H9 (cell line): ENCODE measurements around the gene SH3BP2. TPM values are rescaled to one million over a fixed set of nuclear protein-coding genes. Genes with fewer than 3 reads are reported as not detected.

Experiments used
- DNase-seq: peaks from one replicate; pipeline ENCODE4 v3.0.0-alpha.2; 2017
- H2AFZ ChIP-seq: one replicate; pipeline ENCODE4 v1.6.1; 2013; ENCODE audit warnings: mild to moderate bottlenecking, low read length, control low read depth, moderate library complexity
- H2AK5ac ChIP-seq: 2 replicates; pipeline ENCODE4 v1.6.1; 2013; ENCODE audit warnings: low read length, control low read depth, mixed read lengths; ENCODE audit not compliant: insufficient read length
- H2BK120ac ChIP-seq: one replicate; pipeline ENCODE4 v1.6.1; 2013; ENCODE audit warnings: low read depth, mild to moderate bottlenecking, low read length, control low read depth, inconsistent platforms; ENCODE audit not compliant: poor library complexity, severe bottlenecking
- H2BK12ac ChIP-seq: 2 replicates; pipeline ENCODE4 v1.6.1; 2013; ENCODE audit warnings: low read length, control low read depth, mixed read lengths, low read depth; ENCODE audit not compliant: insufficient read length
- H2BK15ac ChIP-seq: 2 replicates; pipeline ENCODE4 v1.6.1; 2013; ENCODE audit warnings: low read depth, low read length, control low read depth
- H2BK20ac ChIP-seq: one replicate; pipeline ENCODE4 v1.6.1; 2013; ENCODE audit warnings: low read depth, mild to moderate bottlenecking, low read length, control low read depth, inconsistent platforms; ENCODE audit not compliant: poor library complexity, severe bottlenecking
- H2BK5ac ChIP-seq: 2 replicates; pipeline ENCODE4 v1.6.1; 2013; ENCODE audit warnings: low read length, control low read depth, mixed read lengths; ENCODE audit not compliant: insufficient read length
- H3K14ac ChIP-seq: 2 replicates; pipeline ENCODE4 v1.6.1; 2013; ENCODE audit warnings: low read length, control low read depth; ENCODE audit not compliant: insufficient read depth
- H3K18ac ChIP-seq: 2 replicates; pipeline ENCODE4 v1.6.1; 2013; ENCODE audit warnings: low read depth, mild to moderate bottlenecking, mixed read lengths, low read length, control low read depth; ENCODE audit not compliant: insufficient read length
- H3K23ac ChIP-seq: 2 replicates; pipeline ENCODE4 v1.6.1; 2013; ENCODE audit warnings: low read length, control low read depth, mixed read lengths, low read depth; ENCODE audit not compliant: insufficient read length
- H3K23me2 ChIP-seq: 2 replicates; pipeline ENCODE4 v1.6.1; 2013; ENCODE audit warnings: low read depth, mild to moderate bottlenecking, mixed read lengths, low read length, control low read depth; ENCODE audit not compliant: insufficient read length, poor library complexity, severe bottlenecking
- H3K27ac ChIP-seq: 2 replicates; pipeline ENCODE4 v1.5.1; 2013; ENCODE audit warnings: low read length, control low read depth, mixed read lengths, low read depth; ENCODE audit not compliant: insufficient read length
- H3K27me3 ChIP-seq: 2 replicates; pipeline ENCODE4 v1.6.1; 2013; ENCODE audit warnings: low read length, control low read depth, inconsistent platforms; ENCODE audit not compliant: insufficient read depth
- H3K4ac ChIP-seq: 2 replicates; pipeline ENCODE4 v1.6.1; 2013; ENCODE audit warnings: low read depth, mild to moderate bottlenecking, control low read depth, inconsistent platforms, low read length, moderate library complexity
- H3K4me1 ChIP-seq: 2 replicates; pipeline ENCODE4 v1.6.1; 2013; ENCODE audit warnings: low read length, control low read depth, inconsistent platforms; ENCODE audit not compliant: insufficient read depth
- H3K4me2 ChIP-seq: 2 replicates; pipeline ENCODE4 v1.6.1; 2013; ENCODE audit warnings: low read length, control low read depth, mixed read lengths; ENCODE audit not compliant: insufficient read length, insufficient read depth
- H3K56ac ChIP-seq: 2 replicates; pipeline ENCODE4 v1.6.1; 2013; ENCODE audit warnings: low read depth, mild to moderate bottlenecking, mixed read lengths, low read length, control low read depth; ENCODE audit not compliant: insufficient read length
- H3K79me1 ChIP-seq: 2 replicates; pipeline ENCODE4 v1.6.1; 2013; ENCODE audit warnings: low read depth, mild to moderate bottlenecking, moderate library complexity, low read length, control low read depth, inconsistent platforms; ENCODE audit not compliant: insufficient read depth, poor library complexity, severe bottlenecking
- H3K79me2 ChIP-seq: 2 replicates; pipeline ENCODE4 v1.6.1; 2013; ENCODE audit warnings: low read length, control low read depth, inconsistent platforms; ENCODE audit not compliant: insufficient read depth
- H3K9ac ChIP-seq: 2 replicates; pipeline ENCODE4 v1.6.1; 2013; ENCODE audit warnings: low read length, control low read depth, mixed read lengths; ENCODE audit not compliant: insufficient read length; ENCODE audit errors: extremely low read depth
- H3K9me3 ChIP-seq: one replicate; pipeline ENCODE4 v1.6.1; 2013; ENCODE audit warnings: low read depth, low read length, inconsistent platforms; ENCODE audit not compliant: control insufficient read depth
- H3T11ph ChIP-seq: one replicate; pipeline ENCODE4 v1.6.1; 2013; ENCODE audit warnings: mild to moderate bottlenecking, low read length, control low read depth, inconsistent platforms
- H4K20me1 ChIP-seq: one replicate; pipeline ENCODE4 v1.6.1; 2013; ENCODE audit not compliant: control insufficient read depth, insufficient read length, insufficient read depth
- H4K5ac ChIP-seq: 2 replicates; pipeline ENCODE4 v1.6.1; 2013; ENCODE audit warnings: low read depth, mild to moderate bottlenecking, mixed read lengths, low read length, control low read depth; ENCODE audit not compliant: insufficient read length
- H4K8ac ChIP-seq: replicated peaks from 2 replicates; pipeline ENCODE4 v1.6.1; 2013; ENCODE audit warnings: low read length, control low read depth, mixed read lengths, low read depth; ENCODE audit not compliant: insufficient read length
- H4K91ac ChIP-seq: 2 replicates; pipeline ENCODE4 v1.6.1; 2013; ENCODE audit warnings: low read depth, mild to moderate bottlenecking, moderate library complexity, mixed read lengths, low read length, control low read depth; ENCODE audit not compliant: insufficient read length
- H3K27ac Mint-ChIP-seq, 3 experiments: 2 replicates in 2 of 3; 3 replicates in 1 of 3; pipeline ENCODE4 v1.8.0; 2020 to 2021; ENCODE audit warnings: mixed read lengths in 3 of 3, mild to moderate bottlenecking in 1 of 3, moderate library complexity in 1 of 3
- H3K27me3 Mint-ChIP-seq: 2 replicates; pipeline ENCODE4 v1.8.0; 2021; ENCODE audit warnings: low read depth, mild to moderate bottlenecking, moderate library complexity, mixed read lengths
- H3K36me3 Mint-ChIP-seq, 3 experiments: 2 replicates in 2 of 3; 3 replicates in 1 of 3; pipeline ENCODE4 v1.8.0; 2020 to 2021; ENCODE audit warnings: low read depth in 3 of 3, mixed read lengths in 3 of 3; ENCODE audit not compliant: insufficient read depth in 1 of 3
- H3K4me1 Mint-ChIP-seq, 2 experiments: 2 replicates each; pipeline ENCODE4 v1.8.0; 2020; ENCODE audit warnings: mixed read lengths in 2 of 2
- H3K4me3 Mint-ChIP-seq, 2 experiments: 2 replicates in 1 of 2; 3 replicates in 1 of 2; pipeline ENCODE4 v1.8.0; 2020 to 2021; ENCODE audit warnings: mild to moderate bottlenecking in 2 of 2, mixed read lengths in 2 of 2, moderate library complexity in 1 of 2
- H3K9me3 Mint-ChIP-seq, 2 experiments: 2 replicates in 1 of 2; 3 replicates in 1 of 2; pipeline ENCODE4 v1.8.0; 2020; ENCODE audit warnings: mild to moderate bottlenecking in 2 of 2, mixed read lengths in 2 of 2, moderate library complexity in 1 of 2
- CTCF ChIP-seq: fragments of 200-600 bp; sonication (generic); conservative IDR thresholded peaks from 3 replicates; pipeline ENCODE4 v1.8.0; 2021; ENCODE audit warnings: antibody characterized with exemption, mild to moderate bottlenecking
- WGBS: extraction: QIAGEN DNeasy Blood & Tissue Kit; methylation state at CpG from one replicate; pipeline ENCODE4 v1.1.7; 2013; ENCODE audit warnings: missing lambda C conversion rate, low lambda C conversion rate, mixed read lengths; ENCODE audit not compliant: insufficient read length; ENCODE audit errors: extremely low coverage; 5-methylcytosine and 5-hydroxymethylcytosine counted together
- total RNA-seq: library from RNA; stranded (reverse); gene quantifications from 2 replicates; pipeline ENCODE4 v1.2.1, GENCODE V29; 2021

Gene SH3BP2
- total RNA-seq, 1 experiment from 2014 or later, result 37.6 TPM

- no CpG with 5 or more reads among the region's 36 CpGs for WGBS
- no peak overlapping the region for H2AK5ac ChIP-seq
- no peak overlapping the region for H3K27ac ChIP-seq
These were observed 38.9 kb downstream of the SH3BP2 start for GRCh38 chr4:2831611-2832308.

More at GRCh38 chr4:2831611-2832308, 38.9 kb downstream of the SH3BP2 start:
- no peaks in the 10 kb centered on the region for H3K79me1 ChIP-seq
- no peak for TF ChIP-seq CTCF
- no peak overlapping the region for H4K5ac ChIP-seq
- H3K56ac ChIP-seq, result no peak overlapping the region
- H2AFZ ChIP-seq, result no peak overlapping the region
- H3T11ph ChIP-seq, result no peak overlapping the region
- no peak overlapping the region for H2BK15ac ChIP-seq
- H4K91ac ChIP-seq, result no peak overlapping the region
- no peaks in the 10 kb centered on the region for H3K27me3 ChIP-seq
- H3K18ac ChIP-seq, result no peak overlapping the region
- no peak overlapping the region for H3K4ac ChIP-seq
- H3K4me1 Mint-ChIP-seq, result peaks cover 0 to 4% of the 10 kb centered on the region in 2 experiments; a peak in 2 of 4 replicates
- H3K79me2 ChIP-seq, result no peaks in the 10 kb centered on the region
- H2BK12ac ChIP-seq, result no peak overlapping the region
- no peaks in the 10 kb centered on the region for H3K4me1 ChIP-seq
- H4K20me1 ChIP-seq, result peaks cover 4% of the 10 kb centered on the region
- peaks cover 9 to 54% (median 48%) of the 10 kb centered on the region in 3 experiments; a peak in 6 of 7 replicates for H3K36me3 Mint-ChIP-seq
- H3K4me2 ChIP-seq, result no peak overlapping the region
- H4K8ac ChIP-seq, result no peak overlapping the region
- DNase-seq, result no peak
- no peaks in the 10 kb centered on the region for H3K9me3 Mint-ChIP-seq
- H3K27ac Mint-ChIP-seq, result peak overlapping the region in 1 of 3 experiments; percentile 86; a peak in 2 of 7 replicates
- H3K4me3 Mint-ChIP-seq, result no peak overlapping the region
- H2BK5ac ChIP-seq, result no peak overlapping the region
- H3K9ac ChIP-seq, result no peak overlapping the region
- H3K27me3 Mint-ChIP-seq, result no peaks in the 10 kb centered on the region
- no peak overlapping the region for H3K23ac ChIP-seq
- H3K9me3 ChIP-seq, result no peaks in the 10 kb centered on the region
- H3K14ac ChIP-seq, result no peak overlapping the region
- H2BK120ac ChIP-seq, result no peak overlapping the region
- no peaks in the 10 kb centered on the region for H3K23me2 ChIP-seq
- H2BK20ac ChIP-seq, result no peak overlapping the region
